Spleen (tissue), 7 donors: ENCODE data around the gene HNF1B.
"Not testable (repeated sequence)": the region's sequence is repeated elsewhere in the genome, so short reads cannot be mapped to it uniquely, and the experiment has no call there.

Experiments used
- CTCF ChIP-seq, 11 experiments: fragments of 200-600 bp in 7 of 11; fragments of 450-650 bp in 4 of 11; sonication (generic) in 4 of 11; IDR thresholded peaks in 8 of 11; conservative IDR thresholded peaks in 3 of 11; 1 replicate in 7 of 11; 2 replicates in 4 of 11; pipeline versions ENCODE4 v1.4.0 to v1.8.0; 2016 to 2021; ENCODE audit warnings: antibody characterized with exemption in 11 of 11, inconsistent platforms in 4 of 11, mild to moderate bottlenecking in 1 of 11
- POLR2A ChIP-seq, 3 donors: fragments of 450-650 bp; IDR thresholded peaks; one replicate each; pipeline ENCODE4 v1.5.1; 2017; ENCODE audit warnings: antibody characterized with exemption in 3 of 3, mild to moderate bottlenecking in 1 of 3
- POLR2AphosphoS5 ChIP-seq, 3 donors: sonication (generic); formaldehyde crosslinking; IDR thresholded peaks; one replicate each; pipeline ENCODE4 v1.5.1; 2017; ENCODE audit warnings: antibody characterized with exemption in 3 of 3
- donor health status: DM: no; HTN: no; CAD: no; lungs with moderate emphysema.
- donor health status: DM: no; HTN: no; CAD: no.
- donor health status: DM: no; HTN: no; CAD: no.

DNA sequence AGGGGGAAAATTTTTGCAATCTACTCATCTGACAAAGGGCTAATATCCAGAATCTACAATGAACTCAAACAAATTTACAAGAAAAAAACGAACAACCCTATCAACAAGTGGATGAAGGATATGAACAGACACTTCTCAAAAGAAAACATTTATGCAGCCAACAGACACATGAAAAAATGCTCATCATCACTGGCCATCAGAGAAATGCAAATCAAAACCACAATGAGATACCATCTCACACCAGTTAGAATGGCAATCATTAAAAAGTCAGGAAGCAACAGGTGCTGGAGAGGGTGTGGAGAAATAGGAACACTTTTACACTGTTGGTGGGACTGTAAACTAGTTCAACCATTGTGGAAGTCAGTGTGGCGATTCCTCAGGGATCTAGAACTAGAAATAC, 64.9 kb downstream of the HNF1B start:
- not testable (repeated sequence) for TF ChIP-seq CTCF (IDR thresholded peaks at IDR 0.05 in 8 of 11, conservative IDR thresholded peaks at IDR 0.05 in 3 of 11); POLR2A (IDR thresholded peaks at IDR 0.05); POLR2AphosphoS5 (IDR thresholded peaks at IDR 0.05)
